Measurements from ENCODE around the gene UNC5B.

UNC5B gene

GRCh38 chr10:71255808-71256660, 43.7 kb downstream of the UNC5B start:
- no peak for DNase-seq

GRCh38 chr10:71256661-71257318, 44.4 kb downstream of the UNC5B start:
- no peak for DNase-seq

- DNase-seq: no peak
Observed at GRCh38 chr10:71257319-71257997, 45.1 kb downstream of the UNC5B start.

- DNase-seq: no peak
Observed at GRCh38 chr10:71258046-71258445, 45.7 kb downstream of the UNC5B start.

- no peak for DNase-seq
Observed at GRCh38 chr10:71258446-71259145, 46.2 kb downstream of the UNC5B start.

- no peak for DNase-seq
Observed at GRCh38 chr10:71259282-71259681, 46.9 kb downstream of the UNC5B start.

- no peak for DNase-seq
Observed at GRCh38 chr10:71259815-71260501, 47.6 kb downstream of the UNC5B start.

GRCh38 chr10:71260622-71261325, 48.4 kb downstream of the UNC5B start:
- no peak for DNase-seq

GRCh38 chr10:71262027-71262426, 49.7 kb downstream of the UNC5B start:
- DNase-seq: no peak

- DNase-seq: no peak
Observed at GRCh38 chr10:71262817-71263216, 50.4 kb downstream of the UNC5B start.

- DNase-seq: no peak
Observed at GRCh38 chr10:71263376-71263775, 51.0 kb downstream of the UNC5B start.

GRCh38 chr10:71264345-71265200, 52.2 kb downstream of the UNC5B start:
- DNase-seq: no peak

- DNase-seq: no peak
Observed at GRCh38 chr10:71265201-71265575, 52.8 kb downstream of the UNC5B start.

GRCh38 chr10:71265618-71266146, 53.3 kb downstream of the UNC5B start:
- no peak for DNase-seq

- no peak for DNase-seq
Observed at GRCh38 chr10:71266147-71266917, 54.0 kb downstream of the UNC5B start.

GRCh38 chr10:71266918-71267442, 54.6 kb downstream of the UNC5B start:
- DNase-seq: no peak

GRCh38 chr10:71267508-71268240, 55.3 kb downstream of the UNC5B start:
- DNase-seq: no peak

GRCh38 chr10:71268247-71268691, 55.9 kb downstream of the UNC5B start:
- DNase-seq: no peak

GRCh38 chr10:71268758-71269157, 56.4 kb downstream of the UNC5B start:
- no peak for DNase-seq
